Measurements from ENCODE around the gene HEXD.

- TF ChIP-seq CTCF (IDR thresholded peaks at IDR 0.05) (no peak), POLR2A (IDR thresholded peaks at IDR 0.05) (no peak), POLR2AphosphoS5 (IDR thresholded peaks at IDR 0.05) (no peak)
These were observed 9.7 kb upstream of the HEXD start for GRCh38 chr17:82408288-82408937.
